Fibroblast of the aortic adventitia (primary cell): ENCODE data around the gene PTGR2. TPM values are rescaled to one million over a fixed set of nuclear protein-coding genes. Genes with fewer than 3 reads are reported as not detected.
"Not testable (repeated sequence)": the region's sequence is repeated elsewhere in the genome, so short reads cannot be mapped to it uniquely, and the experiment has no call there.

Source experiments
- DNase-seq: peaks from one replicate; pipeline ENCODE4 v3.0.0-alpha.2; 2010; ENCODE audit warnings: low read depth
- H3K4me3 ChIP-seq: 2 replicates; pipeline ENCODE4 v1.5.1; 2011; ENCODE audit warnings: low read depth, mild to moderate bottlenecking, control low read depth, low read length, moderate library complexity
- CTCF ChIP-seq: IDR thresholded peaks from 2 replicates; pipeline ENCODE4 v1.5.1; 2011; ENCODE audit warnings: mild to moderate bottlenecking, low read length, control low read depth, inconsistent platforms; ENCODE audit not compliant: insufficient read depth
- total RNA-seq: library from RNA; depleted of rRNA; stranded (reverse); fragments of >200 nt; gene quantifications from 2 replicates; pipeline ENCODE4 v1.2.3, GENCODE V29; 2012; ENCODE audit warnings: low replicate concordance

Gene PTGR2
- total RNA-seq, 1 donor: 9.3 TPM

DNA sequence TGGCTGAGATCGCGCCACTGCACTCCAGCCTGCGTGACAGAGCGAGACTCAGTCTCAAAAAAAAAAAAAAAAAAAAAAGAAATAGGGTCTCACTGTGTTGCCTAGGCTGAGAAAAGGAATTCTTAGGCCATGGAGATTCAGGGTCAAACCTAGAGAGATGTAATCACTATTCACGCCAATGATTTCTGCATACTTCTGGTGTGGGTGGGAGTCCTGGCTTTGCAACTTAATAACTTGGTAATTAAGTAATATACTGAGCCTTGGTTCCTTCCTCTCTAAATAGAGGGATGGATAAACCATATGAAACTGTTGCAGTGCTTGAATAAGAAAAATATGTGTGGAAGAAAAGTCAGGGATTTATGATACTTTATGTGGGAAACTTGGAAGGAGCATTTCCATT, 37.7 kb downstream of the PTGR2 start:
- TF ChIP-seq CTCF: no peak
- no peak overlapping the region for H3K4me3 ChIP-seq
- no peak for DNase-seq

DNA sequence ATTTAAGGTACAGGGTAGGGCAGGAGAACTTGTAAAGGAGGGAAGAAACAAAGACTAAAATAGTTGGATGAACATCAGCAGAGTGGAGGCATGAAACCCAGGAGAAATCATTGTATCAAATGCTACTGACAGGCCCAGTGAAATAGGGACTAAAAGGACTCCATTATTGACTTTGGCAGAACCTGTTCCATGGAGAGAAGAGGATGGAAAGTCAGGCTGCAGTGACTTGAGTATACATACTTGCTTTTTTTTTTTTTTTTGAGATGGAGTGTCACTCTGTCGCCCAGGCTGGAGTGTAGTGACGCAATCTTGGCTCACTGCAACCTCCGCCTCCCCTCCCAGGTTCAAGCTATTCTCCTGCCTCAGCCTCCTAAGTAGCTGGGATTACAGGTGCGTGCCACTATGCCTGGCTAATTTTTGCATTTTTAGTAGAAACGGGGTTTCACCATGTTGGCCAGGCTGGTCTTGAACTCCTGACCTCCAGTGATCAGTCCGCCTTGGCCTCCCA, 42.6 kb downstream of the PTGR2 start:
- not testable (repeated sequence) for DNase-seq, H3K4me3 ChIP-seq

- H3K4me3 ChIP-seq: no peak overlapping the region
- no peak for DNase-seq
- no peak for TF ChIP-seq CTCF
Measured at GRCh38 chr14:73895939-73896338, 44.3 kb downstream of the PTGR2 start.

DNA sequence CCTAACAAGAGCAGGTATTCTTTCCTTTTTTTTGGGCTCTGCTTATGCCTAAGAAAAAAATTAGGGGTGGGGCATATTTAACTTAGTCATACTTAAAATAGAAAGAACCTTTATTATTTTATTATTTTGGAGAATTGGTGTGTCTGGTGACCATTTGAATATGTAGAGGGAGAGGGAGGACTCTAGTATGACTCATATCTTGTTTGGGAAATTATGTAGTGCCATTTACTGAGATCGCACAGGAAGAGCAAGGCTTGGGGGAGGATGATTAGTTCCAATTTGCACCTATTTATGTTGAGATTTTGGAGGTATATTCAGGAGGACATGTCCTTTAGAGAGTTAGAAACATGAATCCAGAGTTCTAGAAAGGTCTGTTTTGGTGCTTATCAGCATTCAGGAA, 44.9 kb downstream of the PTGR2 start:
- H3K4me3 ChIP-seq: no peak overlapping the region
- no peak for TF ChIP-seq CTCF
- peak; percentile 19 for DNase-seq

GRCh38 chr14:73903028-73903427, 51.4 kb downstream of the PTGR2 start:
- no peak for TF ChIP-seq CTCF
- H3K4me3 ChIP-seq: no peak overlapping the region
- no peak for DNase-seq

DNA sequence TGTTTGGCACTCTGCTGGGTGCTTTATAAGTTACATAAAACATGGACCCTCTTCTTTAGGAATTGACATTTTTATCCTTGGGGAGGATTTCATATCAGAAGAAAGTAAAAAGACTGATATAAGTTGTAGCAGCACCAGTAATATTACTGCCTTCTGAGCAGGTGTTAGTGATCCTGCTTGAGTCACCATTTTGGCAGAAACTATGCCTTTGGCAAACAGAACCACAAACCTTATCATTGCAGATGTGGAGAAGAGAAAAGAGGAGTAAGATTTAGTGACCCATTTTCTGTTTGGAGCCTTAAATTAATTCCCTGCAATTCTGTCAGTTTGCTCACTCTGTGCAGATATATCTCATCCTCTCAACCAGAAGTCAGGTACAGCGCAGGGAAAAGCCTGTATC, 58.0 kb downstream of the PTGR2 start:
- no peak overlapping the region for H3K4me3 ChIP-seq

DNA sequence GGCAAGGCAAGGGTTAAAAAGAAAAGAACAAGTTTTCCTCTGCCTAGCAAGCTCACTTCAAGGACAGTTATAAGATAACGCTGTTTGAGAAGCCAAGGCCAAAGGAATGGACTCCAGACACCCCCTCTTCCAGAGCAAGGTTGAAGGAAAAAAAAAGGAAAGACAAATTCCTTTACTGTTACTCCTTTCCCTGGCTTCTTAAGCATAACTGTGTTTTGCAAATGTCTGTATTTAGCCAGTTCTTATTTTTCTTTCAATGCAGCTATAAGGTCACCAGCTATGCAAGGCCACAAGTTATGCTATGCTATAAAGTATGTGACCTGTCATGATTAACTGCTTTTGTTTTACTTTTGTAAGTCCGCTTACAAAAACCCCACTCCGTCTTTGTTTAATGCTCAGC, 61.6 kb downstream of the PTGR2 start:
- peak; percentile 65 for DNase-seq
- TF ChIP-seq CTCF: no peak
- no peak overlapping the region for H3K4me3 ChIP-seq

More for the DNA sequence above, 58.0 kb downstream of the PTGR2 start:
- no peak for TF ChIP-seq CTCF
- DNase-seq: peak; percentile 50
